Measurements from ENCODE around the gene FAHD1.

FAHD1 gene

DNA sequence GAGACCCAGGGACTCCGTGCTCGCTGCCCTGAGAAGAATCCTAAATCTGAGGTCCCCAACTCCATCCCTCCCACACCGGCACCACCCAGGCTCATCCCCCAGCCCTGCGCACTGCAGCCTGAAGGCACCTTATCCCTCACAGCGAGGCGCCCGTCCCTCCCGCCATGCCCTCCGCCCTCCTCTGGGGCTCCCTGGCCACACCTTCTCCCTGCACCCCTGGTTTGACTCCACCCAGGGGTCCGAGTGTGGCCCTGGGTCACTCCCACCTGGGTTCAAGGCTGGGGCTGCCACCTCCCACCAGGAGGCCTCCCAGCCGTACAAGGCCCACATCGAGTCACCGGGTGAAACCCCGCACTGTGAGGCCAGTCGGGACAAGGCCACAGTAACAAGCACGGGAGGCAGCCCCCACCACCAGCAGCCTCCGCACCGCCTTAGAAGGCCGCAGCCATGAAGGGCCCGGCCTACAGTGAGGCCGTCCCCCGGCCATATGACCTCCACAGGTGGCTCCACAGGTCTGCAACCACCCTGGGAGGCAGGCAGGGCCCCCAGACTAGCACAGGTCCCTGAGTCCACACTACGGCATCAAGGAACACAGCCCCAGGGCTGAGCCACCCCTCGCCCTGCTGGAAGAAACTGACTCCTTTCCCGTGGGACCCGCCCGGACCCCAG is 8.7 kb upstream of the FAHD1 start:
- DNase-seq = no peak

DNA sequence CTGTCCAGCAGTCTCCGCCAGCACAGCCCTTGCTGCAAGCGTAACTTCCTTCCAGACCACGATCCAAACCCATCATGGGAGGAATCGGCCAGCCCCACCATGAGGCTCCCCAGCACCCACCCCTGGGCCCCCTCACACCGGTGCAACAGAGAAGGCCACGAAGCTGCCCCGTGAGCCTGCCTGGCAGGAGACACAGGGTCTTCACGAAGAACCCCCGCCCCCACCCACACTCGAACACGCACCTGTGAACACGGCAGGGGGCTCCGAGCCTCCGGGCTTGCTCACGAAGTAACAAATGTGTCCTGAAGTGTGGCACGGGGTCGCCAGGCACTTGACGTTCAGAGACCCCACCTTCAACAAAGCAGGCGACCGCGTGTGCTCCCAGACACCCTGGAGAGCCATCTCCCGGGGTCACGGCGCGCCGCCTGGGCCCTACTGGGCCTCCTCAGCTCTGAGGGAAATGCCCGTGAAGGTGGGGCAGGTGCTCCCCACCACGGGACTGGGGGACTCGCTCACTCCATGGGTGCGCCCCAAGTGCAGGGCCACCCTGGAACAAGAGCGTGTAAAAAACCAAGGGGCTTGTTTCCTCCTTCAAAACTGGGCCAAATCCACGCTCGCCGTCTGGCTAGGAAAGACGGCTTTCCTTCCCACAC is 8.0 kb upstream of the FAHD1 start:
- no peak for DNase-seq

- no peak for DNase-seq
Measured at GRCh38 chr16:1819611-1820010, 7.4 kb upstream of the FAHD1 start.

GRCh38 chr16:1820096-1820945 is 6.7 kb upstream of the FAHD1 start:
- DNase-seq = no peak

- no peak for DNase-seq
Measured at GRCh38 chr16:1820946-1821290, 6.1 kb upstream of the FAHD1 start.

GRCh38 chr16:1821861-1822611 is 5.0 kb upstream of the FAHD1 start:
- no peak for DNase-seq

DNA sequence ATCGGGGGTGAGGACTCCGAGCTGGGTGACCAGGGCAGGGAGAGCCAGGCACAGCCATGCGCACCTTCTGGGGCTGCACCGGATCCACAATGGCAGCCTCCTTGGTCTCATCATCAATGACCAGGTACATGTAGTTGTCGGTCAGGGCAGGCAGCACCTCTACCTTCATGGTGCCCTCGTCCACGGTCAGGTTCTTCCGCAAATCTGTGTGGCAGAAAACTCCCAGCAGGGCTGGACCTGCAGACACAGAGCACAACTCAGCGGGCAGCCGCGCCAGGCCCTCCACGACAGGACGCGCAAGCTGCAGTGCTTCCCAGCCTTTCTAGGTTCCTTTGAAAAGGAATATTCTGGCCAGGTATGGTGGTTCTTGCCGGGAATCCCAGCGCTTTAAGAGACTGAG is 4.2 kb upstream of the FAHD1 start:
- no peak for DNase-seq

GRCh38 chr16:1823821-1824220 is 3.2 kb upstream of the FAHD1 start:
- no peak for DNase-seq

GRCh38 chr16:1825381-1825863 is 1.6 kb upstream of the FAHD1 start:
- no peak for DNase-seq

- no peak for DNase-seq
Measured at GRCh38 chr16:1825864-1826690, 929 bp upstream of the FAHD1 start.

DNA sequence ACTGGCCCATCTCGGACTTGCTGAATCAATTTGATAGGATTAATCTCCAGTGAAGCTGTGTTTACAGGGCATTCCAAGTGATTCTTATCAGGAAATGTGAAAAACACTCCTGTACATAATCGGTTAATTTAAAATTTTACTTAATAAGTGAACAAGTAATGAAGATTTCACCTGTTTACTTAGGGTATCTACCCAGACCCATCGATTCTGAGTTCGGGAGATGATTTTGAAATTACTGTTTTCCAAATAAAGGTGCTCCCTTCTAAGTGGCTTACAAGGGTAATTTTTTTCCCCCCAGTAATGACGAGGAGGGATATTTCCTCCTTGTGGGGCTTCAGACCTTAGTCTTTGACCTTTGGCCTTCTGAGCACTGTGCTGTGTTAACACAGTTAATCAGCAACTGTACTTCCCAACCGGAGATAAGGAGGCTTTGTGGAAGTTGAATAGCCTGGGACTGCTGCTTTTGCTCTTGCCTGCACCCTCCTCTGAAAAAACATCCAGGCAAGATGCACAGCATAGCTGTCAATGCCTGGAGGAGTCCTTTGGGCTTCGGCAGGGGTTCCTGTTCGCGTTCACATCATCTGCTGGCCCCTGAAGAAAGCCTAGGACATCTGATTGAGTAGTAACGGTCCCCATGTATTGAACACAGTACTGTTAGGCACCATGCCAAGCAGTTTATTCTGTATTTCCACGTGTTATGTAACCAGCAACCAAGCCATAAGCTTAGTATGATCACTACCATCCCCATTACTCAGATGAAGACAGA is 1.8 kb downstream of the FAHD1 start:
- no peak for DNase-seq

DNA sequence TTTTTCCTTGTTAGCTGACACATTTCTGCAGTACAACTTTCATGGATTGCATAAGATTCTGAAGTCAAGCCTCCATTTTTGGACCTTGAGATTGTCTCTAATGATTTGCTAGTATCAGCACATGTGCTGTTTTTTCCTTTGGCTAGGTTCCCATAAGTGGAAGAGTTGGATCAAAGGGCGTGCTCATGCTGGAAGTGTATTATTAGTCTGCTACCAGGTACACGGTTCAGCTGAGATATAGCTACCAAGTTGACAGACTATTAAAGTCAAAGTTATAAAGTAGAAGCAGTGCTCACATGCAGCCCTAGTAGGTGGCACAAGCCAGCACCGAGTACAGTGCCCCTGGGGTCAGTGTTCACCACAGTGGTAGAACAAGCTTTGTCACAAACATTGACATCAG is 3.2 kb downstream of the FAHD1 start:
- no peak for DNase-seq

GRCh38 chr16:1831186-1832075 is 4.4 kb downstream of the FAHD1 start:
- no peak for DNase-seq

GRCh38 chr16:1832838-1833454 is 5.9 kb downstream of the FAHD1 start:
- DNase-seq = no peak

- DNase-seq = no peak
Measured at GRCh38 chr16:1834096-1834495, 7.1 kb downstream of the FAHD1 start.

DNA sequence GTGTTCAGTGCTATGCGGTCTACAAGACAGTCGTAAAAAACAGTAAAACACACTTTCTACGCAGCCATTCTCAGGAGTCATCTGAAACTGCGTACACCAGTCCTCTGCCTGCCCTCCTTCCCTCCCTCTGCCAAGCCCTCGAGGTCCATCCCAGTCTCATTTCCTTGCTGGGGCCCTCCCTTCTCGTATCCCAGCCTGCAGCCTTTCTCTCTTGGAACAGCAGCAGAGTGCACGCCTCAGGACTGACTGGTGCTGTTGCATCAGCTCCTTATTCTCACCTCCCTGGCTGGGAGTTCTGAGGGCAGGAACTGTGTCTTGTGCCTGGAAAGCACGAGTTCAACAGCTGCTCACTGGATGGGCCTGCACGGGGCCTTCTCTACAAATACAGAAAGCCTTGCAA is 12.5 kb downstream of the FAHD1 start:
- DNase-seq = no peak

DNA sequence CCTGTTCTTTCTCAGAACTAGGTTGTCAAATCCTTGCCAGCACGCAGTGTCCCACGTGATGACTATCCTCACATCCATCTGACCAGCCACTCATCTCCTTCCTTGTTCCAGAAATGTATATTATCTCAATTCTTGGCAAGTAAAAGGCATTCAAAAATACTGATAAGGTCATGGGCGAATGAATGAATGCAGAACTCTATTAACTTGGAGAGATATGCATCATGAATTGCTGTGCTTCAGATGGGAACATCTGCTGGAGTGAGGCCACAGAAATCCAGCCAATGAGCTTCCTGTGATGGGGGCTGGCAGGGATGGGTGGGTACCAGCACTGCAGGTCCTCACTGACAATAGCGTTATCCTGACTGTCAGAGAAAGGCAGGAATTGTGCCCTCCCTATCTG is 19.0 kb downstream of the FAHD1 start:
- DNase-seq = no peak

DNA sequence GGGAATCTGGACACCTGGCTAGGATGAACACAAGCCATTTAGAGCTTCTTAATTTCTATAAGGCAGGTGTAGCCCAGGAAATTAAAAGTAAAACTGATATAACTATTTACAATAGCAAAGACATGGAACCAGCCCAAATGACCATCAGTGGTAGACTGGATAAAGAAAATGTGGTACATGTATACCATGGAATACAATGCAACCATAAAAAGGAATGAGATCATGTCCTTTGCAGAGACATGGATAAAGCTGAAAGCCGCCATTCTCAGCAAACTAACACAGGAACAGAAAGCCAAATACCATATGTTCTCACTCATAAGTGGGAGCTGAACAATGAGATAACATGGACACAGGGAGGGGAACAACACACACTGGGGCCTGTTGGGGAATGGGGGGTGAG is 19.4 kb downstream of the FAHD1 start:
- no peak for DNase-seq

DNA sequence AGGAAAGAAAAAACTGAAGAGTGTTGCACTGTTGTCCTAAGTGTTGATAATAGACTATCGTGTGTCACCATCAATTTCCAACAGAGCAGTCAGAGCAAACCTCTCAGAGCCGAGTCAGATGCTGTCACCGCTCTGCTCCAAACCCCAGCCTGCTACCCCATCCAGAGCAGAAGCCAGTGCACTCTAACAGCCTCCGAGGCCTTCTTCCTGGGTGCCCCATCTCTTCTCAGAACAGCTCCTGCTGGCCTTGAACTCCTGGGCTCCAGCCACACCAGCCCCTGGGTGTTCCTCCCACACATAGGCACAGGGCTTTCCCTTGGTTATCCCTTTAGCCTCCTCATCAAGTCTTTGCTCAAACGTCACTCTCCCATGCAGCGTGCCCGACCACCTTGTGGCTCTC is 24.0 kb downstream of the FAHD1 start:
- no peak for DNase-seq

DNA sequence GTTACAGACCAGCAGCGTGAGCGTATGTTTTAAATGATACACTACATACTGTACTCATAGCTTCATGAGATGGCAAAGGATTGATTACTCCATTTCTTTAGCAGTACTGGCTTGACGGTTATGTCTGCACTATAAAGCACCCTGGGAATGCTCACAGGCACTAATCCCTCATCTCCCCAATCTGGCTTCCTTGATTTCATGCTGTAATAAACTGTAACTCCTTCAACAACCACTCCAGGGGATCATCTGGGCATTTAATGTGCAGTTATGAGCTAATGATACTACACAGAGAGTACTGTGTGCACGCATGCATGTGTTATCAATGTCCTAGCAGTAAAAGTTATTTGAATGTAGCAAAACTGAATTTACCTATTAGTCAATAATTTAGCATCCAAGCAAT is 24.8 kb downstream of the FAHD1 start:
- DNase-seq = no peak

All from activated CD8-positive, alpha-beta memory T cell treated with anti-CD3 and anti-CD28 coated beads for 24 hours (primary cell).